CD4-positive, alpha-beta T cell treated with Interleukin-10 for 1 hour (primary cell): ENCODE results near the gene CCDC85B.

Experiments used
- DNase-seq: peaks from one replicate; pipeline ENCODE4 v3.0.0-alpha.2; 2020

The CCDC85B gene

DNA sequence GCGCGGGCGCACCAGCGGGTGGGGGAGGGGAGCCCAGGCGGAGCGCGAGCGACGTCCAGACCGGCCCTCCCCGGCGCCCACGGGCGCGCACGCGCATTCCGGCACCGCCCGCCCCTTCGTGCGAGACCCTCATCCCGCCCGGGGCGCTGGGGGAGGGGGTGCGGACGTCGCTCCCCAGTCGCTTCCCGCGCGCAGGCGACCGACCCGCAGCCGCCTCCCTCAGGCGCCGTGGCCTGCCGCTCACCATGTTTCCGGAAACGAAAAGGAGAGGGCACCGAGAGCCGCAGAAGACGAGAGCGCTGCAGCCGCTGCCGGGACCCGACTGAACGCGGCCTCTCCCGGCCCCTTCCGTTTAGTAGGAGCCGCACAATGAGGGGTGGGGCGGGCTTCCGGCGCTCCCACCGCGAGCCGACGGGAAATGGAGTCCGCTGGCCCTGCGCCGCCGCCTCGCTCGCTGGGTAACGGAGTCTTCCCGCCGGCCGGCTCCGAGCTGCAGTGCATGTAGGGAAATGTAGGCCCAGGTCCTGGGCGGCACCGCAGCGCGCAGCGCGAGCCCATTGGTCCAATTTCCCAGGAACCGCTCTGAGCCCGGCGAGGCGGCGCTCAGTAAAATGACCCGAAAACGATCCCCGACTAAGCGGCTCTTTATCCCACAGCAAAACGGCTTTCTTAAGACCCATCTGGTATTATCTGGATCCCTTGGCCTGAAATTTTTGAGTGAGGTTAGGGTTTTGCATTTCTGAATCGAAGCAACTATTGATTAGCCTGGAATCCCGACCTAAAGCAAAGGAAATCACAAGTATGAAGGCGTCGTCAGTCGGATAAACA lies 32.4 kb upstream of the CCDC85B start, which contains the start of gene CFL1:
TSS of gene CFL1 (minus strand) at position 328 of the 828 bp plus-strand sequence. CDS start at position 247, 81 bp downstream.
- DNase-seq: peak; percentile 98

- no peak for DNase-seq
Measured at GRCh38 chr11:65858681-65859087, 31.8 kb upstream of the CCDC85B start.

DNA sequence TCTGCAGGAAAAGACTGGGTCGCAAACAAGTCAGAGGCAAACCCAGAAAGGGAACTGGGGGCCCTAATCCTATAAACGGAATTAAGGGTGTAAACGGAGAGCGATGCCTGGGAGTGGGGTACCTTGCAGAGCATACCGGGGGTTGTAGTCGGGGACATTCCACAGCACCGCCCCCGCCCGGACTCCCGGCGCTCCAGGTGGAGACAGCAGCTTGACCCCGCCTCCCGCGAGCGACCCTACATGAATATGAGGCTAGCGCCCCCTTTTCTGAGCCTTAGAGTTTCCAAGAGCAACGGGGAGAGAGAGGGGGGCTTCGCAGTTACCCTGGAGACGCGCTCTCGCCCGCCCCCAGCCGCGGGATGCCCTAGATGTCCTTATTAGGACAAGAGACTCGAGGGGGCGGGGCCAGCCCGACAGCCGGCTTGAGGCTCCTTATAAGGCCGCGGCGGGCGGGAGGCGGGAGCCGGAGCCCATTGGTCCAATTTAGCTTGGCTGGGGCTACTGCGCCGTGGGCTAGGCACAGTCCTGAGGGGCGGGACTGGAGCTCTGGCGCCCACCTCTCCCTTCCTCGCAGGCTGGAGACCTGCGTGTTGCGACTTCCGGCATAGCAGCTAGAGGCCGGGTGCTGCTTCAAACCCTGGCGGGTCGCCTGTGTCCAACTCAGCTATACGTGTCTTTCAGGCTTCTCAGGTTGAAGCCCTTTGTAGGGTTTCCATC lies 31.2 kb upstream of the CCDC85B start:
- peak; percentile 97 for DNase-seq

DNA sequence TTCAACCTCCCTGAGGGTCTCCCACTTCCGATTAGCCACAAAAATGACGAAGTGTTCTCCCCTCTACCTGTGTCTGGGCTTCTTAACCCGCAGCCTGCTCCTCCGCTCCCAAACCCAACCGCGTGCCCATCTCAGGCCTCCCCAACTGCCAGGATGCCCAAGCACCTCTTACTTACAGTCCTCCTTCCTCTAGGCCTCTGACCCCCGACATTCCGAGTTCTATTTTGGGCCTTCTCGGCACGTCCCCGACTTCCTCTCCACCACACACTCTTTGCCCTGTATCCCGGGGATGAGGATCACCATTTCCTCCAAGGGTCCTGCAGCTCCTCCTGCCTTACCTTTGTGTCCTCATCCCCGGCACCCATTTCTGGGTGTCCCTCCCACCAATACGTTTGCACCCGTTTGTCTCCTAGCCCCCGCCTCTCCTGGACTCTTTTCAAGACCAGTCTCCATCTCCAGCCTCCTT lies 30.6 kb upstream of the CCDC85B start:
- DNase-seq: no peak

DNA sequence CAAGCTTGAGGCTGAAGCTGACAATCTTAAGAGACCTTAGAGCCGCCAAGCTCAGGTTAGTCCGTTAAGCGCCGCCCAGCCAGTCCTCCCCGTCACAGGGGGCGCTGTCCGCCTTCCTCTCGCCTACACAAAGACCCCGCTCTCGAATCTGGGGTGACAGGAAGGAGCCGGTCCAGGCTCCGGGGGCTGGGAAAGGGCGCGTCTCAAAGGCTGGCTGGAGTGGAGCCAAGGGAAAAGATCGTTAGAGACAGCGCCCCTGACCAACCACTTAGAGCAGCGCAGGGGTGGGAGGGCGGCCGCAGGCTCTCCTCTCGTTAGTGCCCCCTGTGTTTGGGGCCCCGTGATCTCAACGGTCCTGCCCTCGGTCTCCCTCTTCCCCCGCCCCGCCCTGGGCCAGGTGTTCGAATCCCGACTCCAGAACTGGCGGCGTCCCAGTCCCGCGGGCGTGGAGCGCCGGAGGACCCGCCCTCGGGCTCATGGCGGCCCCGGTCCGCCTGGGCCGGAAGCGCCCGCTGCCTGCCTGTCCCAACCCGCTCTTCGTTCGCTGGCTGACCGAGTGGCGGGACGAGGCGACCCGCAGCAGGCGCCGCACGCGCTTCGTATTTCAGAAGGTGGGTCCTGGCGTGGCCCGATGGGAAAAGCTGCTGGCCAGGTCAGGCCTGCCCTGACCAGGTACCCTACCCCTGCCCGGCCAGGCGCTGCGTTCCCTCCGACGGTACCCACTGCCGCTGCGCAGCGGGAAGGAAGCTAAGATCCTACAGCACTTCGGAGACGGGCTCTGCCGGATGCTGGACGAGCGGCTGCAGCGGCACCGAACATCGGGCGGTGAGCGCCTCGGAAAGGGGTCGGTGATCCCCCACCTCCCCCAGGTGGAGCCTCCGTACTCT lies 30.0 kb upstream of the CCDC85B start, which contains the start of gene MUS81:
TSS of gene MUS81 (plus strand) at position 156 of the 887 bp plus-strand sequence. CDS start at position 477, 321 bp downstream.
- DNase-seq: peak; percentile 96

- DNase-seq: no peak
Measured at GRCh38 chr11:65861165-65861505, 29.3 kb upstream of the CCDC85B start.

DNA sequence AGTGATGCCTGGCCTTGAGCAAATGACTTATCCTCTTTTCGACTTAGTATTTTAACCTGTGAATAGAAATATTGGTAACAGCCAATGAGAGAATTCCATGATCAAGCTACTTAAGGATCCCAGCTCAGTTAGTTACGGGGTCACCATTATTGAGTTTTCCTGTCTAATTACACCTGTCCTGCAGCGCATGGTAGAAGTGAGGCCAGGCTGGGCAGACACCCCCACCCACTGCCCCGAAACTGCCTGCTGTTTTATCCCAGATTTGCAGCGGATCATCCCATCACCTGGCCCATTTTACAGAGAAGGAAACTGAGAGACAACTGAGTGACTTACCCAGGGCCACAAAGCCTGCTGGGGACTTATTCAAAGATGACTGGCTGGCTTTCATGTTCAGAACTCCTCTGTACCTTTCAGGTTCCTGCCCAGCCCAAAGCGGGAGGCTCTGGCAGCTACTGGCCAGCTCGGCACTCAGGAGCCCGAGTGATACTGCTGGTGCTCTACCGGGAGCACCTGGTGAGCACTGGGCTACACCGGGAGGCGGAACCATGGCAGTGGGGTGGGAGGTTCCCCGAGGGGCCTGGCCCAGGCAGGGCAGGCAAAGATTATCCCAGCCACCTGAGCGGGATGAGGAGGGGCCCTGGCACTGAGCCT lies 28.8 kb upstream of the CCDC85B start:
- DNase-seq: no peak

DNA sequence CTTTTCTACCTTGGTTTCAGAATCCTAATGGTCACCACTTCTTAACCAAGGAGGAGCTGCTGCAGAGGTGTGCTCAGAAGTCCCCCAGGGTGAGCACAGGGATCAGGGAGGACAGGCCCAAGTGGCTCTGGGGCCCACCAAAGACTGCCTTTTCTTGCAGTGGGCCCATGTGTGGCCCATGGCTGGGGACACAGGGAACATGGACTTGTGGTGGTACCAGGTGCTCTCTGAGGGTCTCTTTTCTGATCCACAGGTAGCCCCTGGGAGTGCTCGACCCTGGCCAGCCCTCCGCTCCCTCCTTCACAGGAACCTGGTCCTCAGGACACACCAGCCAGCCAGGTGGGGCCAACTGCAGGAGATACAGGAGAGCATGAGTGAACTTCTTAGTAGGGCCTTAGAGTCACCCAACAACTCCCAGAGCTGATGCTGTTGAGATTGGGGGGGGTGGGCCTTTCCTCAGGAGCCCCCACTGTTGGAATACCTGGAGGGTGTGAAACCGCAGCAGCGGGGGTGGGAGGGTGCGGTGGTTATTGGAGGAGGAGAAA lies 28.2 kb upstream of the CCDC85B start:
- DNase-seq: no peak

DNA sequence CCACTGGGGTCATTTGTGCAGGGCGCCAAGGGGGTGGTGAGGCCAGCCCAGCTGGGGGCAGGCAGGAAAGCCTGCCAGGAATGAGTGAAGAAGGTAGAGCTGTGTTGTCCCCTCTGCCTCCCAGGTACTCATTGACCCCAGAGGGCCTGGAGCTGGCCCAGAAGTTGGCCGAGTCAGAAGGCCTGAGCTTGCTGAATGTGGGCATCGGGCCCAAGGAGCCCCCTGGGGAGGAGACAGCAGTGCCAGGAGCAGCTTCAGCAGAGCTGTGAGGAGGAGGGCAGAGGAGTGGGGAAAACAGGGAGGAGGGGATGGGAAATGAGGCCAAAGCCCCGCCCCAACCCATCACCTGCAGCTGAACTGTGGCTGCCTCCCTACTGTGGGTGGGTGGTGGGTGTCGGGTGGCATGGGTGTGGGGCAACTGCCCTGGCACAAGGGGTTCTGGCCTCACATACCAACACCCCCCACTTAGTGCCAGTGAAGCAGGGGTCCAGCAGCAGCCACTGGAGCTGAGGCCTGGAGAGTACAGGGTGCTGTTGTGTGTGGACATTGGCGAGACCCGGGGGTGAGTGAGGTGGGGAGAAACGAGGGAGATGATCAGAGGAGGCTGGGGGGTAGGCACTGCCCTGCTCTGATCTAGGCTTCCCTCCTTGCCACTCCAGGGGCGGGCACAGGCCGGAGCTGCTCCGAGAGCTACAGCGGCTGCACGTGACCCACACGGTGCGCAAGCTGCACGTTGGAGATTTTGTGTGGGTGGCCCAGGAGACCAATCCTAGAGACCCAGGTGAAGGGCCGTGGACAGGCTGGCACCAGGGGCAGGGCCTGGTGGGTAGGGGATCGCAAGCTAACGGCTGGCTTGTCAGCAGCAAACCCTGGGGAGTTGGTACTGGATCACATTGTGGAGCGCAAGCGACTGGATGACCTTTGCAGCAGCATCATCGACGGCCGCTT lies 27.3 kb upstream of the CCDC85B start:
- no peak for DNase-seq

DNA sequence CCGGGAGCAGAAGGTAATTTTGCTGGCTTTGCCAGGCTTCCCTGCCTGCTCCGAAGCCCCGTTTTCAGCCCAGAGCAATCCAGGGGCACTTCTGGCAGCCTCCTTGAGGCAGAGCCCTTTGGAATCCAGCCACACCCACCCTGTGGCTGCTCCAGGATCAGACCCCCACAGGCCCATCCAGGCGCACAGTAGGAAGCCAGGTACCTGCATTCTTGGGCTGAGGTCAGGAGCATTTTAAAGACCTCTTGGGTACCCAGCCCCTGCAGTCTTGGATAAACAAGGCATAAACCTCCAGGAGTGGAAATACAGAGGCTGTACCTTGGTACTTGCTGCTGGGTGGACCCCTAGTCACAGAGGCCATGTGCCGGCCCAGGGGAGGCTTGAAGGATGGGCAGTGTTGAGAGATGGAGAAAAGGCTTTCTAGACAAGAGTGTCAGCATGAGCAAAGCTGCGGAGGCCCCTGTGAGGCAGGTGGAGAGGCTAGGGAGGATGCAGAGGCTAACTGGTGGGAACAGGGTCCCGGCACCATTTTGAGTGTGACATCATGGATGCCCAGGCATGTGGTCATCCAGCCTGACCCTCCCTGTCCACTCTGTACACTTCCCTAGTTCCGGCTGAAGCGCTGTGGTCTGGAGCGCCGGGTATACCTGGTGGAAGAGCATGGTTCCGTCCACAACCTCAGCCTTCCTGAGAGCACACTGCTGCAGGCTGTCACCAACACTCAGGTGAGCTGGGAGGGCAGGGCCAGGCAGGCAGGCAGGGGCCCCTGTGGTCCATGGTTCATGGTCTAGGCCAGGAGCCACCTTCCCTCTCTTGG lies 26.4 kb upstream of the CCDC85B start:
- no peak for DNase-seq

- DNase-seq: no peak
Measured at GRCh38 chr11:65864706-65865471, 25.6 kb upstream of the CCDC85B start.

- DNase-seq: no peak
Measured at GRCh38 chr11:65865550-65866172, 24.8 kb upstream of the CCDC85B start.

- DNase-seq: no peak
Measured at GRCh38 chr11:65866509-65867283, 23.8 kb upstream of the CCDC85B start.

GRCh38 chr11:65867284-65868071 lies 23.0 kb upstream of the CCDC85B start:
- no peak for DNase-seq

- DNase-seq: peak; percentile 45
Measured at GRCh38 chr11:65868076-65868667, 22.3 kb upstream of the CCDC85B start.

GRCh38 chr11:65868907-65869306 lies 21.6 kb upstream of the CCDC85B start:
- no peak for DNase-seq
